IMR-90 (cell line): Measurements from ENCODE around the gene CRAMP1. TPM values are rescaled to one million over a fixed set of nuclear protein-coding genes. Genes with fewer than 3 reads are reported as not detected.

Source experiments
- ATAC-seq: fragments of 200-7000 bp; cut with Tn5 transposase; 2 replicates; pipeline ENCODE4 v1.9.1; 2020; ENCODE audit warnings: low read depth, mild to moderate bottlenecking, moderate library complexity
- BruUV-seq: library from RNA; stranded (reverse); fragments of 400-500 nt; replicated peaks from 2 replicates; lab custom pipeline; 2021; lab: Mats Ljungman, UMichigan
- CTCF ChIA-PET: fragments of 300-600 bp; formaldehyde crosslinking; extraction: SDS; loops from one replicate; lab custom pipeline; 2021; ENCODE audit warnings: antibody characterized with exemption; lab: Yijun Ruan, JAX
- POLR2A ChIA-PET: fragments of 300-600 bp; sonication (Branson Sonifier 250); formaldehyde crosslinking; loops from one replicate; lab custom pipeline; 2022; ENCODE audit warnings: antibody characterized with exemption; ENCODE audit not compliant: unreplicated experiment; lab: Charles Lee
- DNase-seq: peaks from one replicate; pipeline ENCODE4 v3.0.0; 2013
- H2AFZ ChIP-seq: replicated peaks from 2 replicates; pipeline ENCODE3; 2013; ENCODE audit warnings: low read length, mild to moderate bottlenecking; ENCODE audit not compliant: poor library complexity
- H2AK5ac ChIP-seq: 2 replicates; pipeline ENCODE4 v1.6.1; 2013; ENCODE audit warnings: low read depth, low read length, inconsistent platforms
- H2AK9ac ChIP-seq: replicated peaks from 2 replicates; pipeline ENCODE3; 2013; ENCODE audit warnings: mild to moderate bottlenecking, low read depth, low read length, moderate library complexity; ENCODE audit not compliant: poor library complexity
- H2BK120ac ChIP-seq: 2 replicates; pipeline ENCODE4 v1.6.1; 2013; ENCODE audit warnings: low read depth, low read length, inconsistent platforms
- H2BK15ac ChIP-seq: 3 replicates; pipeline ENCODE4 v1.6.1; 2013; ENCODE audit warnings: low read depth, low read length, inconsistent platforms
- H2BK20ac ChIP-seq: 2 replicates; pipeline ENCODE4 v1.6.1; 2013; ENCODE audit warnings: low read depth, mild to moderate bottlenecking, inconsistent platforms, low read length, moderate library complexity
- H2BK5ac ChIP-seq: 2 replicates; pipeline ENCODE4 v1.6.1; 2013; ENCODE audit warnings: mild to moderate bottlenecking, low read depth, low read length, inconsistent platforms; ENCODE audit not compliant: poor library complexity, severe bottlenecking
- H3K14ac ChIP-seq: replicated peaks from 2 replicates; pipeline ENCODE4 v1.6.1; 2013; ENCODE audit warnings: low read depth, low read length, inconsistent platforms
- H3K18ac ChIP-seq: 2 replicates; pipeline ENCODE4 v1.6.1; 2013; ENCODE audit warnings: low read depth, low read length, control low read depth
- H3K23ac ChIP-seq: 2 replicates; pipeline ENCODE4 v1.6.1; 2013; ENCODE audit warnings: low read depth, low read length, inconsistent platforms
- H3K27ac ChIP-seq: 2 replicates; pipeline ENCODE4 v1.5.1; 2013; ENCODE audit warnings: mild to moderate bottlenecking, control low read depth, low read length; ENCODE audit not compliant: insufficient read depth
- H3K27me3 ChIP-seq: 2 replicates; pipeline ENCODE4 v1.6.1; 2013; ENCODE audit warnings: low read length; ENCODE audit not compliant: control insufficient read depth, insufficient read depth
- H3K36me3 ChIP-seq: 2 replicates; pipeline ENCODE4 v1.6.1; 2013; ENCODE audit warnings: low read length, mixed read lengths; ENCODE audit not compliant: control insufficient read depth, insufficient read depth
- H3K4ac ChIP-seq: 2 replicates; pipeline ENCODE4 v1.6.1; 2013; ENCODE audit warnings: low read depth, low read length, inconsistent platforms
- H3K4me1 ChIP-seq: 2 replicates; pipeline ENCODE4 v1.6.1; 2013; ENCODE audit warnings: low read length, mixed read lengths; ENCODE audit not compliant: control insufficient read depth, insufficient read depth
- H3K4me2 ChIP-seq: 2 replicates; pipeline ENCODE4 v1.6.1; 2013; ENCODE audit warnings: low read depth, mild to moderate bottlenecking, control low read depth, low read length, moderate library complexity
- H3K4me3 ChIP-seq: 2 replicates; pipeline ENCODE4 v1.5.1; 2013; ENCODE audit warnings: low read depth, mild to moderate bottlenecking, control low read depth, low read length, moderate library complexity; ENCODE audit not compliant: insufficient read depth
- H3K56ac ChIP-seq: 2 replicates; pipeline ENCODE4 v1.6.1; 2013; ENCODE audit warnings: low read length, inconsistent platforms; ENCODE audit not compliant: insufficient read depth; ENCODE audit errors: extremely low read depth
- H3K79me1 ChIP-seq, 2 experiments: 2 replicates each; pipeline ENCODE4 v1.6.1; 2013; ENCODE audit warnings: low read length in 2 of 2, inconsistent platforms in 1 of 2, low read depth in 1 of 2
- H3K9ac ChIP-seq: 2 replicates; pipeline ENCODE4 v1.6.1; 2013; ENCODE audit warnings: low read depth, low read length, control low read depth
- H3K9me1 ChIP-seq: 2 replicates; pipeline ENCODE4 v1.6.1; 2013; ENCODE audit warnings: low read length, inconsistent platforms; ENCODE audit not compliant: insufficient read depth
- H3K9me3 ChIP-seq: 2 replicates; pipeline ENCODE4 v1.6.1; 2013; ENCODE audit warnings: low read length; ENCODE audit not compliant: control insufficient read depth, insufficient read depth
- H4K20me1 ChIP-seq: 2 replicates; pipeline ENCODE4 v1.6.1; 2013; ENCODE audit warnings: low read length, inconsistent platforms; ENCODE audit not compliant: insufficient read depth
- H4K5ac ChIP-seq: 2 replicates; pipeline ENCODE4 v1.6.1; 2013; ENCODE audit warnings: mild to moderate bottlenecking, low read depth, low read length, control low read depth
- H4K8ac ChIP-seq, 2 experiments: 2 replicates each; pipeline ENCODE4 v1.6.1; 2013; ENCODE audit warnings: low read depth in 2 of 2, low read length in 2 of 2, control low read depth in 1 of 2, inconsistent platforms in 1 of 2
- H4K91ac ChIP-seq: 2 replicates; pipeline ENCODE4 v1.6.1; 2013; ENCODE audit warnings: low read depth, low read length, inconsistent platforms; ENCODE audit not compliant: insufficient read depth
- BHLHE40 ChIP-seq: fragments of 150-350 bp; IDR thresholded peaks from 2 replicates; pipeline ENCODE4 v1.6.1; 2016; ENCODE audit warnings: mild to moderate bottlenecking, low read depth, low read length
- CEBPB ChIP-seq: IDR thresholded peaks from 2 replicates; pipeline ENCODE4 v1.6.1; 2012; ENCODE audit warnings: low read depth, low read length, improper control_type of control experiment
- CHD1 ChIP-seq: IDR thresholded peaks from 2 replicates; pipeline ENCODE4 v1.6.1; 2012; ENCODE audit warnings: low read depth, low read length, improper control_type of control experiment
- FOS ChIP-seq: fragments of 150-350 bp; IDR thresholded peaks from 2 replicates; pipeline ENCODE4 v1.6.1; 2016; ENCODE audit warnings: low read depth, low read length
- MAFK ChIP-seq: IDR thresholded peaks from 2 replicates; pipeline ENCODE4 v1.6.1; 2012; ENCODE audit warnings: low read depth, low read length, improper control_type of control experiment
- MAZ ChIP-seq: IDR thresholded peaks from 2 replicates; pipeline ENCODE4 v1.6.1; 2012; ENCODE audit warnings: low read depth, mild to moderate bottlenecking, low read length, improper control_type of control experiment, moderate library complexity, borderline replicate concordance
- MXI1 ChIP-seq: IDR thresholded peaks from 2 replicates; pipeline ENCODE4 v1.6.1; 2012; ENCODE audit warnings: low read depth, mild to moderate bottlenecking, low read length, moderate library complexity, borderline replicate concordance
- POLR2A ChIP-seq: IDR thresholded peaks from 2 replicates; pipeline ENCODE4 v1.6.1; 2012; ENCODE audit warnings: mild to moderate bottlenecking, low read depth, low read length
- RAD21 ChIP-seq: IDR thresholded peaks from 2 replicates; pipeline ENCODE4 v1.6.1; 2012; ENCODE audit warnings: low read length, improper control_type of control experiment
- RCOR1 ChIP-seq: IDR thresholded peaks from 2 replicates; pipeline ENCODE4 v1.6.1; 2012; ENCODE audit warnings: mild to moderate bottlenecking, low read length, improper control_type of control experiment; ENCODE audit not compliant: insufficient replicate concordance
- WGBS, 2 experiments: methylation state at CpG; one replicate each; pipeline versions ENCODE4 v1.1.5 to v1.1.7; 2013; ENCODE audit warnings: missing lambda C conversion rate in 2 of 2; ENCODE audit not compliant: insufficient read length in 1 of 2; ENCODE audit errors: extremely low coverage in 2 of 2; 5-methylcytosine and 5-hydroxymethylcytosine counted together
- dilution Hi-C: fragments of 300-500 bp; cut with HindIII; formaldehyde crosslinking; loops from one replicate; pipeline ENCODE4 v1.14.3; 2018; ENCODE audit warnings: low sequenced_read_pairs; ENCODE audit not compliant: unreplicated experiment
- in situ Hi-C: fragments of 300-500 bp; cut with MboI; formaldehyde crosslinking; loops from 3 replicates; pipeline ENCODE4 v1.14.3; 2019; ENCODE audit warnings: low sequenced_read_pairs, inconsistent platforms, mixed read lengths
- intact Hi-C: fragments of 100-400 bp; cut with micrococcal nuclease; formaldehyde crosslinking; loops from 2 replicates; pipeline ENCODE4 v1.10.0; 2022
- polyA plus RNA-seq, 3 experiments: library from polyadenylated mRNA; depleted of rRNA; stranded (reverse); fragments of >200 nt; gene quantifications; 2 replicates each; pipeline ENCODE4 v1.2.3, GENCODE V29; 2012; ENCODE audit warnings: low replicate concordance in 1 of 3
- total RNA-seq: library from RNA; depleted of rRNA; stranded (reverse); fragments of >200 nt; gene quantifications from 2 replicates; pipeline ENCODE4 v1.2.3, GENCODE V29; 2012
- TF ChIP-seq, protein P1 (sequence below): fragments of 150-350 bp; IDR thresholded peaks from 2 replicates; pipeline ENCODE4 v1.6.1; 2017; ENCODE audit warnings: mild to moderate bottlenecking, antibody characterized with exemption, low read length, low read depth

Gene CRAMP1
- total and polyA plus RNA-seq, 2 of the 4 experiments (the other 2 are of a cell fraction), result 3.2 to 12.0 TPM

DNA sequence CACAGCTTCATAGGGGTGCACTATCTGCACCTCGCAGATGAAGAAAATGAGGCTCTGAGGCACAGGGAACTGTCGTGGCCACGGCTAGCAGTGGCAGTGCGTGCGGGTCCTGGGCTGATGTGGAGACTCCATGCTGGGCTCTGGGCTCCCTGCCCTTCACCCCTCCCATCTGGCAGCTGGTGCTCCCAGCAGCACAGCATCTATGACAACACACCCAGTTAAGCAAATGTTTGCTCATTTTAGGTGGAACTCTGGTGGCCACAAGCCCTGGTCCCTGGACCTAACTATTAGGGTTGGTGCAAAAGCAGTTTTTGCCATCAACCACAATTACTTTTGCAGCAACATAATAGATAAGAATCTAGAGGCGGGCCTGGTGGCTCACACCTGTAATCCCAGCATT is 31.2 kb upstream of the CRAMP1 start:
- ATAC-seq (no peak), DNase-seq (no peak)
- no peak overlapping the region for H2BK5ac ChIP-seq
- intact Hi-C loops, result no loop called here
- H4K5ac ChIP-seq, result no peak overlapping the region
- no peaks in the 10 kb centered on the region for H3K27me3 ChIP-seq
- no peaks in the 10 kb centered on the region; the same call in 1 of the 2 replicates for H3K4me1 ChIP-seq
- no peak overlapping the region for H3K4me2 ChIP-seq
- no peak overlapping the region for H3K4me3 ChIP-seq
- H3K36me3 ChIP-seq, result peaks cover 29% of the 10 kb centered on the region
- in situ Hi-C loops, result no loop called here
- H4K91ac ChIP-seq, result no peak overlapping the region
- BruUV-seq, result no TSS peak
- H3K9me3 ChIP-seq, result no peaks in the 10 kb centered on the region
- dilution Hi-C loops, result no loop called here
- H2BK120ac ChIP-seq, result no peak overlapping the region
- no peak overlapping the region for H2AK9ac ChIP-seq
- POLR2A ChIA-PET, result no interaction called here
- H3K9ac ChIP-seq, result no peak overlapping the region
- no peak overlapping the region for H4K8ac ChIP-seq
- 88% methylated on average over 3 of the region's 6 CpGs; no CpG with 5 or more reads in 1 of the 2 experiments for WGBS, 2 experiments
- H3K9me1 ChIP-seq, result no peaks in the 10 kb centered on the region
- CTCF ChIA-PET, result no interaction called here
- TF ChIP-seq, protein P1, sequence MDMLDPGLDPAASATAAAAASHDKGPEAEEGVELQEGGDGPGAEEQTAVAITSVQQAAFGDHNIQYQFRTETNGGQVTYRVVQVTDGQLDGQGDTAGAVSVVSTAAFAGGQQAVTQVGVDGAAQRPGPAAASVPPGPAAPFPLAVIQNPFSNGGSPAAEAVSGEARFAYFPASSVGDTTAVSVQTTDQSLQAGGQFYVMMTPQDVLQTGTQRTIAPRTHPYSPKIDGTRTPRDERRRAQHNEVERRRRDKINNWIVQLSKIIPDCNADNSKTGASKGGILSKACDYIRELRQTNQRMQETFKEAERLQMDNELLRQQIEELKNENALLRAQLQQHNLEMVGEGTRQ, result no peak
- TF ChIP-seq CEBPB (no peak), BHLHE40 (no peak), MXI1 (no peak), CHD1 (no peak), FOS (no peak), MAZ (no peak), MAFK (no peak), RCOR1 (no peak), POLR2A (no peak), RAD21 (no peak)
- H2BK15ac ChIP-seq, result no peak overlapping the region
- H2BK20ac ChIP-seq, result no peak overlapping the region
- no peak overlapping the region for H3K18ac ChIP-seq
- no peaks in the 10 kb centered on the region for H4K20me1 ChIP-seq
- no peak overlapping the region for H3K27ac ChIP-seq
- no peak overlapping the region for H3K56ac ChIP-seq
- no peak overlapping the region for H3K14ac ChIP-seq
- H3K4ac ChIP-seq, result no peak overlapping the region
- no peak overlapping the region for H2AK5ac ChIP-seq
- H2AFZ ChIP-seq, result no peak overlapping the region
- H3K79me1 ChIP-seq, result no peaks in the 10 kb centered on the region
- no peak overlapping the region for H3K23ac ChIP-seq
